AG09309 (cell line): ENCODE data around the gene PKDREJ.
"Not testable (repeated sequence)": the region's sequence is repeated elsewhere in the genome, so short reads cannot be mapped to it uniquely, and the experiment has no call there.

ENCODE experiments used
- DNase-seq: peaks from one replicate; pipeline ENCODE4 v3.0.0-alpha.2; 2010; ENCODE audit warnings: low read depth
- H3K4me3 ChIP-seq: 2 replicates; pipeline ENCODE4 v1.5.1; 2011; ENCODE audit warnings: mild to moderate bottlenecking, low read depth, low read length, moderate library complexity; ENCODE audit not compliant: control insufficient read depth
- TF ChIP-seq, protein P1 (sequence below): IDR thresholded peaks from 2 replicates; pipeline ENCODE4 v1.5.1; 2011; ENCODE audit warnings: mild to moderate bottlenecking, low read depth, low read length, inconsistent platforms; ENCODE audit not compliant: insufficient read depth, control insufficient read depth; ENCODE audit errors: missing control alignments

The PKDREJ gene

DNA sequence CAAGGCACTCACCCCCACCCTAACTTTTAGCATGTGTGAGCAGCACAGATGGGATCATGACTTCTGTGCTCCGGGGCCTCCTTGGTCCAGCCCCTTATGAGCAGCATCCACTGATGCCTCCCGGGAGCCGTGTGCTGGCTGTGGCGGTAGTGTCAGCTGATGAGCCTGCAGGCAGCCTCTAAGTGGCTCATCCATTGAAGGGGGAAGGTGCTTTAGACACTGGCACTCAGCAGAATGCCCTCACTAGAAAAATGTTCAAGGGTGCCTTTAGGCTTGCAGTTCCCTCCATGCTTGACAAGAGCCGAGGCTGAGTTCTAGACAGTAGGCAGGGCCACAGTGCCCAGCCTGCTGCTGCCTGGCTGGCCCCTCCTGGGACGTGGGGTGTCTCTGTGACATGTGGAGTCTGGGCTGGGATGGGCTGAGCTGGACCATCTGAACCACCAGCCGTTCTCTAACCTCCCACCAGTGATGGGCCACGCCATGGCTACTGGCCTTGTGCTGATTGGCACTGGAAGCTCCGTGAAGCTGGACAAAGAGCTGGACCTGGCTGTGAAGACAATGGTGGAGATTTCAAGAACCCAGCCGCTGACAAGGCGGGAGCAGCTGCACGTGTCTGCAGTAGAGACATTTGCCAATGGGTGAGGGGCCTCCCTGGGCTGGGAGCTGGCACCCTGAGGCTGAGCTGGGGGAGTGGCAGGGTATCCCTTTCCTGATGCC lies 10.4 kb upstream of the PKDREJ start:
- no peak overlapping the region for H3K4me3 ChIP-seq
- TF ChIP-seq, protein P1, sequence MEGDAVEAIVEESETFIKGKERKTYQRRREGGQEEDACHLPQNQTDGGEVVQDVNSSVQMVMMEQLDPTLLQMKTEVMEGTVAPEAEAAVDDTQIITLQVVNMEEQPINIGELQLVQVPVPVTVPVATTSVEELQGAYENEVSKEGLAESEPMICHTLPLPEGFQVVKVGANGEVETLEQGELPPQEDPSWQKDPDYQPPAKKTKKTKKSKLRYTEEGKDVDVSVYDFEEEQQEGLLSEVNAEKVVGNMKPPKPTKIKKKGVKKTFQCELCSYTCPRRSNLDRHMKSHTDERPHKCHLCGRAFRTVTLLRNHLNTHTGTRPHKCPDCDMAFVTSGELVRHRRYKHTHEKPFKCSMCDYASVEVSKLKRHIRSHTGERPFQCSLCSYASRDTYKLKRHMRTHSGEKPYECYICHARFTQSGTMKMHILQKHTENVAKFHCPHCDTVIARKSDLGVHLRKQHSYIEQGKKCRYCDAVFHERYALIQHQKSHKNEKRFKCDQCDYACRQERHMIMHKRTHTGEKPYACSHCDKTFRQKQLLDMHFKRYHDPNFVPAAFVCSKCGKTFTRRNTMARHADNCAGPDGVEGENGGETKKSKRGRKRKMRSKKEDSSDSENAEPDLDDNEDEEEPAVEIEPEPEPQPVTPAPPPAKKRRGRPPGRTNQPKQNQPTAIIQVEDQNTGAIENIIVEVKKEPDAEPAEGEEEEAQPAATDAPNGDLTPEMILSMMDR: no peak
- DNase-seq: no peak

DNA sequence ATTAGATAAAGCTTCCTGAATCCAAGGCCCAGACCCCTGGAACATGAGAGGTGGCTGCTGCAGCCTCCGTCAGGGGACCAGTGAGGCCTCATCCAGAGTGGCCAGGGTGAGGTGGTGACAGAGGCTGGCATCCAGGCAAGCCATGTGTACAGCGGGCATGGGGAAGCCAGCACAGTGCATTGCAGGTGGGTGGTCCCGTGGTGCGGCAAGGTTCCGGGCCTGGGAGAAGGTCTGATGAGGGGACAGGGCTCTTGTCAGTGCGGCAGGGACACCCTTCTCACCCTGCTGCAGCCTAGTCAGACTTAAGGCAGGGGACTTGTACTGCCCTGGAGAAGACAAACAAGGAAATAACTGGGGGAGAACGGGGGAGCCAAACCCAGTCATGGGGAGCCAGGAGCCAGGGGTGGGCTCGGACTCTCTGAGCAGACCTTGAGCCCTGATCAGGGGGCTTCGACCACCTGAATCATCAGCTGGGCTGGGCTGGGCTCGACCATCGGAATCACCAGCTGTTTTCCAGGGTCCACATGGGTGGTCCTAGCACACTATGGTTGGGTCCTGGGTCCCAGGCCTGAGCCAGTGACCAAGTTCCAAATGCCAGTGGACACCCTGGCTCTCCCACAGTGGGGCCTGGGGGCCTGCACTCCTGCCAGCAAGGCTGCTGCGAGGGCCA lies 9.8 kb upstream of the PKDREJ start:
- TF ChIP-seq, protein P1: no peak
- DNase-seq: no peak
- no peak overlapping the region for H3K4me3 ChIP-seq

DNA sequence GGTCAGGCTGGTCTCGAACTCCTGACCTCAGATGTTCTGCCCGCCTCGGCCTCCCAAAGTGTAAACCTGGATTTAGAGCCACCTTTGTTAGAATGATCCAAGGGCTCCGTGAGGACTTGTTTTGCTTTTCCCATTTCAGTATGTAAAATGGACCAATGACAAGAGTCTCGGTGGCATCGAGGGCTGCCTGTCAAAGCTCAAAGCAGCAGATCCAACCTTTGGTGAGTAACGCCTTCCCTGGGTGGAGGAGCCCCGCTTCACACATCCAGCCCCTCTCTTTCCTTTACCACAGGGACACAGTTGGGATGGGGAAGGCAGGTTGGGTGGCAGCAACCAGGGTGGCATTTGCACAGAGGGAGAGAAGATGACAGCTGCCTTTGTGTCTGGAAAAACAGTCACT lies 9.1 kb upstream of the PKDREJ start:
- DNase-seq: no peak
- TF ChIP-seq, protein P1: no peak
- no peak overlapping the region for H3K4me3 ChIP-seq

DNA sequence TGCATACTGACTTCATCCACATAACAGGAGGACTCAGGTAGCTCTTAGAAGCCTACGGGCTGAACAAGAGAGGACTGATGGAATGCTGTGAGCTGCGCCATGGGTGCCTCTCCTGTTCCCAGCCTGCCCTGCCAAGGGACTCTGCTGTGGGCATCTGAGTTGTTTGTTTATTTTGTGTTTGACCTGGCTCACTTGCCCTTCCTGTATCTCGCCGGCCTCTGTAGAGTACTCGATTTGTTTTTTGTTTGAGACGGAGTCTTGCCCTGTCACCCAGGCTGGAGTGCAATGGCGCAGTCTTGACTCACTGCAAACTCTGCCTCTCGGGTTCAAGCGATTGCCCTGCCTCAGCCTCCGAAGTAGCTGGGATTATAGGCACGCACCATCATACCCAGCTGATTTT lies 6.4 kb upstream of the PKDREJ start:
- TF ChIP-seq, protein P1: no peak
- DNase-seq: no peak
- H3K4me3 ChIP-seq: no peak overlapping the region

DNA sequence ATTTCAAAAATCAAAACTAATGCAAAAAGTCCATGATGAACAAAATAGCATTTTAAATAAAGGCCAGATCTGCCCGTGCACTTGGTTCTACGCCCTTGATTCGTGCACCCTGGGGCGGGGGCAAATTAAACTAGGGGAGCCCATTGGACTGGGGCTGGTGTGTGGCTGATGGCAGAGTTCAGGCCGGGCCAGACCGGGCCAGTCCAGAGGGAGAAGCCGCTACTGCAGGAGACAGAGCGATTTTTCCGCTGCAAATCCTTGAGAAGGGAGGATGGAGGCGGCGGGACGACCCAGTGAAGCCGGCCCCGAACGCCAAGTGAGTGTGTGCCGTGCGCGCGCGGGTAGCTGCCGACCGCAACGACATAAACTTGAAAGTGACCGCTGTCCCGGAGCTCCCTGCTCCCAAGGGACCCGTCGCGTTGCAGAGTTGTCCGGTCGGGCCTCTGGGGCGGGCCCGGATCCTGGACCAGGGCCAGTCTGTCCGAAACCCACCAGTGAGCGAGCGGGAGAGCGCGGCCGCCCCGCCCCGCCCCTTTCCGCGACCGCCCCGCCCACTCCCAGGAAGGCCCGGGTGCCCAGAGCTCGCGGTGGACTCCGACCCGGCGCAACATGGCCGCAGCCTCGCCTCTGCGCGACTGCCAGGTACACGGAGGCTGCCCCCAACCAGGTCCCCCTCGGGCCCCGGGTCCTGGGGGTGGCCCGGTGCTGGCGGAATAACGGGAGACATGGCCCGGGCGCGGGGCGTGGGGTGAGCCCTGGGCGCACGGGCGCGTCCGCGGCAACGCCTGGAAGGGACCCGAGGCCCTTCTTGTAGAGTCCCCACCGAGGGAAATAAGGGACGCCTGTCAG lies 4.5 kb upstream of the PKDREJ start, which contains the start of gene TTC38:
TSS of gene TTC38 (plus strand) at position 578 of the 849 bp plus-strand sequence. CDS start at position 610, 32 bp downstream.
- peak within 1 kb of the TSS; percentile 75 for H3K4me3 ChIP-seq
- TF ChIP-seq, protein P1: no peak
- peak; percentile 13 for DNase-seq

DNA sequence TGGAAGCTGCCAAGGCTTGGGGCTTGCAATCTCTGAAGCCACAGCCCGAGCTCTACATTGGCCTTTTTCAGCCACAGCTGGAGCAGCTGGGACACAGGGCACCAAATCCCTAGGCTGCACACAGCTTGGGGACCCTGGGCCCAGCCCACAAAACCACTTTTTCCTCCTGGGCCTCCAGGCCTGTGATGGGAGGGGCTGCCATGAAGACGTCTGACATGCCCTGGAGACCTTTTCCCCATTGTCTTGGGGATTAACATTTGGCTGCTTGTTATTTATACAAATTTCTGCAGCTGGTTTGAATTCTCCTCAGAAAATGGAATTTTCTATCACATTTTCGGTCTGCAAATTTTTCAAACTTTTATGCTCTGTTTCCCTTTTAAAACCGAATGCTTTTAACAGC lies 2.5 kb upstream of the PKDREJ start:
- DNase-seq, H3K4me3 ChIP-seq: not testable (repeated sequence)

DNA sequence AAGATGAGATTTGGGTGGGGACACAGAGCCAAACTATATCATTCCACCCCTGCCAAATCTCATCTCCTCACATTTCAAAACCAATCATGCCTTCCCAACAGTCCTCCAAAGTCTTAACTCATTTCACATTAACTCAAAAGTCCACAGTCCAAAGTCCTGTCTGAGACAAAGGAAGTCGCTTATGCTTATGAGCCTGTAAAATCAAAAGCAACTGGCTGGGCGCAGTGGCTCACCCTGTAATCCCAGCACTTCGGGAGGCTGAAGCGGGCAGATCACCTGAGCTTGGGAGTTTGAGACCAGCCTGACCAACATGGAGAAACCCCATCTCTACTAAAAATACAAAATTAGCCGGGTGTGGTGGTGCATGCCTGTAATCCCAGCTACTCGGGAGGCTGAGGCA lies 1.4 kb upstream of the PKDREJ start:
- H3K4me3 ChIP-seq, DNase-seq: not testable (repeated sequence)
